HEK293 (cell line): ENCODE results near the gene SHC4.

Source experiments
- CTCF ChIA-PET: fragments of 350-600 bp; formaldehyde crosslinking; extraction: SDS; loops from one replicate; lab custom pipeline; 2021; ENCODE audit warnings: antibody characterized with exemption; lab: Yijun Ruan, JAX
- POLR2A ChIA-PET: fragments of 300-600 bp; formaldehyde crosslinking; extraction: SDS; loops from one replicate; lab custom pipeline; 2020; ENCODE audit warnings: antibody characterized with exemption, inconsistent platforms; lab: Yijun Ruan, JAX
- H3K27ac ChIP-seq: fragments of 200-500 bp; sonication (Bioruptor generic); 2 replicates; pipeline ENCODE4 v1.5.1; 2014; ENCODE audit warnings: low read depth, low read length, control low read depth, inconsistent platforms; ENCODE audit errors: extremely low read depth
- H3K36me3 ChIP-seq, 2 experiments: fragments of 200-500 bp in 1 of 2; sonication (Bioruptor generic) in 1 of 2; 1 replicate in 1 of 2; 2 replicates in 1 of 2; pipeline ENCODE4 v1.5.1; 2014 to 2017; ENCODE audit warnings: inconsistent platforms in 2 of 2, low read length in 2 of 2; ENCODE audit not compliant: control insufficient read depth in 2 of 2, insufficient read depth in 1 of 2
- H3K4me1 ChIP-seq: fragments of 200-500 bp; sonication (Bioruptor generic); 2 replicates; pipeline ENCODE4 v1.5.1; 2014; ENCODE audit warnings: mild to moderate bottlenecking, low read length, inconsistent platforms; ENCODE audit not compliant: control insufficient read depth, insufficient read depth
- H3K4me3 ChIP-seq: 2 replicates; pipeline ENCODE4 v1.5.1; 2011; ENCODE audit warnings: low read depth, mild to moderate bottlenecking, control low read depth, low read length, moderate library complexity
- H3K9me3 ChIP-seq: fragments of 200-500 bp; sonication (Bioruptor generic); 2 replicates; pipeline ENCODE4 v1.5.1; 2014; ENCODE audit warnings: low read depth, low read length, inconsistent platforms; ENCODE audit not compliant: control insufficient read depth, insufficient read depth
- BCL11A ChIP-seq: fragments of 450-650 bp; formaldehyde crosslinking; IDR thresholded peaks from 2 replicates; pipeline ENCODE4 v1.5.1; 2016; ENCODE audit warnings: low read depth, missing biosample characterization, missing genetic modification characterization
- HOXA7 ChIP-seq: sonication (generic); formaldehyde crosslinking; IDR thresholded peaks from 2 replicates; pipeline ENCODE4 v1.8.1; 2022; ENCODE audit warnings: missing genetic modification reagents, borderline replicate concordance
- IKZF3 ChIP-seq: fragments of 450-650 bp; IDR thresholded peaks from 2 replicates; pipeline ENCODE4 v1.5.0; 2018; ENCODE audit warnings: missing biosample characterization, mild to moderate bottlenecking, missing genetic modification characterization, moderate library complexity
- PRDM1 ChIP-seq: fragments of 450-650 bp; formaldehyde crosslinking; IDR thresholded peaks from 2 replicates; pipeline ENCODE4; 2016; ENCODE audit warnings: missing biosample characterization, missing genetic modification characterization
- PRDM6 ChIP-seq: fragments of 450-650 bp; formaldehyde crosslinking; IDR thresholded peaks from 2 replicates; pipeline ENCODE4 v1.5.1; 2017; ENCODE audit warnings: missing biosample characterization, missing genetic modification characterization
- TCF7L2 ChIP-seq: IDR thresholded peaks from 2 replicates; pipeline ENCODE4 v1.6.1; 2011; ENCODE audit warnings: low read depth, mild to moderate bottlenecking, inconsistent platforms, low read length, moderate library complexity, borderline replicate concordance
- ZBTB7A ChIP-seq: fragments of 450-650 bp; formaldehyde crosslinking; IDR thresholded peaks from 2 replicates; pipeline ENCODE4 v1.5.1; 2016; ENCODE audit warnings: low read depth, missing biosample characterization, missing genetic modification characterization
- ZNF2 ChIP-seq: fragments of 450-650 bp; formaldehyde crosslinking; IDR thresholded peaks from 2 replicates; pipeline ENCODE4 v1.5.1; 2016; ENCODE audit warnings: missing biosample characterization, missing genetic modification characterization
- ZNF26 ChIP-seq: fragments of 450-650 bp; formaldehyde crosslinking; IDR thresholded peaks from 2 replicates; pipeline ENCODE4 v1.5.1; 2016; ENCODE audit warnings: missing biosample characterization, missing genetic modification characterization
- ZNF280D ChIP-seq: fragments of 450-650 bp; formaldehyde crosslinking; IDR thresholded peaks from 2 replicates; pipeline ENCODE4 v1.5.1; 2016; ENCODE audit warnings: missing biosample characterization, missing genetic modification characterization
- ZNF324 ChIP-seq: fragments of 450-650 bp; formaldehyde crosslinking; IDR thresholded peaks from 2 replicates; pipeline ENCODE4 v1.5.1; 2016; ENCODE audit warnings: missing biosample characterization, missing genetic modification characterization
- ZNF341 ChIP-seq: fragments of 450-650 bp; formaldehyde crosslinking; IDR thresholded peaks from 2 replicates; pipeline ENCODE4; 2016; ENCODE audit warnings: low read depth, missing biosample characterization, missing genetic modification characterization
- ZNF398 ChIP-seq: fragments of 450-650 bp; formaldehyde crosslinking; IDR thresholded peaks from 2 replicates; pipeline ENCODE4 v1.5.1; 2017; ENCODE audit warnings: missing biosample characterization, missing genetic modification characterization
- ZNF623 ChIP-seq: fragments of 450-650 bp; formaldehyde crosslinking; IDR thresholded peaks from 2 replicates; pipeline ENCODE4 v1.5.1; 2016; ENCODE audit warnings: missing biosample characterization, missing genetic modification characterization
- ZNF629 ChIP-seq: fragments of 450-650 bp; formaldehyde crosslinking; IDR thresholded peaks from 2 replicates; pipeline ENCODE4 v1.5.1; 2017; ENCODE audit warnings: missing biosample characterization, missing genetic modification characterization
- ZNF747 ChIP-seq: fragments of 450-650 bp; formaldehyde crosslinking; IDR thresholded peaks from 2 replicates; pipeline ENCODE4 v1.5.1; 2016; ENCODE audit warnings: missing biosample characterization, missing genetic modification characterization
- ZSCAN5A ChIP-seq: fragments of 450-650 bp; formaldehyde crosslinking; IDR thresholded peaks from 2 replicates; pipeline ENCODE4 v1.5.1; 2016; ENCODE audit warnings: missing biosample characterization, missing genetic modification characterization

The SHC4 gene

GRCh38 chr15:48890375-48890972 lies 73.2 kb downstream of the SHC4 start (continued):
- TF ChIP-seq ZNF398 (tag by site-specific recombination) (no peak), ZNF26 (tag by site-specific recombination) (no peak), ZNF629 (tag by site-specific recombination) (0 out of 2 replicates have a peak, but pooled peaks have one; percentile 44), BCL11A (tag by site-specific recombination) (no peak), ZNF341 (peak; percentile 46; the same call in 1 of the 2 replicates), PRDM6 (tag by site-specific recombination) (peak; percentile 53), PRDM1 (peak; percentile 37), ZNF2 (tag by site-specific recombination) (no peak), ZNF280D (tag by site-specific recombination) (no peak), IKZF3 (tag by site-specific recombination) (0 out of 2 replicates have a peak, but pooled peaks have one; percentile 44), ZNF324 (no peak), ZNF623 (tag by site-specific recombination) (no peak), TCF7L2 (no peak), ZSCAN5A (tag by site-specific recombination) (no peak)

- no peak overlapping the region for H3K4me3 ChIP-seq
- H3K4me1 ChIP-seq, result no peaks in the 10 kb centered on the region
- H3K36me3 ChIP-seq, result no peaks in the 10 kb centered on the region
- no peak for TF ChIP-seq ZNF747 (tag by site-specific recombination)
- no peak for TF ChIP-seq HOXA7 (CRISPR knock-in tag)
- no peak for TF ChIP-seq ZBTB7A (tag by site-specific recombination)
- H3K27ac ChIP-seq, result no peak overlapping the region; the same call in 1 of the 2 replicates
- ChIA-PET POLR2A (interaction anchor here (1.3 kb wide), 1 partner anchor 12 kb away, joined by 3 read pairs; the partner anchor contains the start of gene EID1), CTCF (interaction anchor here (0.8 kb wide), 1 partner anchor 23 kb away, joined by 3 read pairs; no protein-coding TSS in a partner anchor)
- no peaks in the 10 kb centered on the region for H3K9me3 ChIP-seq
Observed at GRCh38 chr15:48889925-48890324, 73.8 kb downstream of the SHC4 start.
